ENCODE measurements around the gene TMPRSS9.

DNA sequence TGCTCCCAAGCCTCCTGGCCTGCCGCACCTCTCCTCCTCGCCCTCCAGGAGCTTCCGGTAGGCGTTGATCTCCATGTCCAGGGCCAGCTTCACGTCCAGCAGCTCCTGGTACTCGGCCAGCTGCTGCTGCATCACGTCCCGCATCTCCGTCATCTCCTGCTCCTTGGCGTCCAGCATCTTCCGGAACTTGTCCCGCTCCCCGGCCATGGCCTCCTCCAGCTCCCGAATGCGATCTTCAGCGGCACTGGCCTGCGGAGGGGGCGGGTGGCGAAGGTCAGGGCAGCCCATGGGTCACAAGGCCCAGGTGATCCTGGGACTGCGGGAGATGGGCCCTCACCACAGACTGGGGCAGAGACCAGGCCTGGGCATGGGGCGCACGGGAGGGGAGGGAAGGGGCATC is 74.2 kb downstream of the TMPRSS9 start:
- TF ChIP-seq, protein P1, sequence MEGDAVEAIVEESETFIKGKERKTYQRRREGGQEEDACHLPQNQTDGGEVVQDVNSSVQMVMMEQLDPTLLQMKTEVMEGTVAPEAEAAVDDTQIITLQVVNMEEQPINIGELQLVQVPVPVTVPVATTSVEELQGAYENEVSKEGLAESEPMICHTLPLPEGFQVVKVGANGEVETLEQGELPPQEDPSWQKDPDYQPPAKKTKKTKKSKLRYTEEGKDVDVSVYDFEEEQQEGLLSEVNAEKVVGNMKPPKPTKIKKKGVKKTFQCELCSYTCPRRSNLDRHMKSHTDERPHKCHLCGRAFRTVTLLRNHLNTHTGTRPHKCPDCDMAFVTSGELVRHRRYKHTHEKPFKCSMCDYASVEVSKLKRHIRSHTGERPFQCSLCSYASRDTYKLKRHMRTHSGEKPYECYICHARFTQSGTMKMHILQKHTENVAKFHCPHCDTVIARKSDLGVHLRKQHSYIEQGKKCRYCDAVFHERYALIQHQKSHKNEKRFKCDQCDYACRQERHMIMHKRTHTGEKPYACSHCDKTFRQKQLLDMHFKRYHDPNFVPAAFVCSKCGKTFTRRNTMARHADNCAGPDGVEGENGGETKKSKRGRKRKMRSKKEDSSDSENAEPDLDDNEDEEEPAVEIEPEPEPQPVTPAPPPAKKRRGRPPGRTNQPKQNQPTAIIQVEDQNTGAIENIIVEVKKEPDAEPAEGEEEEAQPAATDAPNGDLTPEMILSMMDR (IDR thresholded peaks at IDR 0.05; ENCODE audit: low read length) = no peak
- no peak for TF ChIP-seq EZH2 (IDR thresholded peaks at IDR 0.05; ENCODE audit: borderline replicate concordance, low read length)
